GM19328 (cell line): Measurements from ENCODE around the gene GNAQ.

Source experiments
- ATAC-seq: cut with Tn5 transposase; IDR thresholded peaks from one replicate; pipeline ENCODE4 v1.9.1; 2021; ENCODE audit warnings: mild to moderate bottlenecking, moderate library complexity; ENCODE audit not compliant: unreplicated experiment

GNAQ gene

GRCh38 chr9:77854258-77854915, 177.2 kb downstream of the GNAQ start:
- no peak for ATAC-seq

GRCh38 chr9:77853716-77854115, 177.9 kb downstream of the GNAQ start:
- no peak for ATAC-seq

- ATAC-seq, result no peak
Observed at GRCh38 chr9:77851882-77852595, 179.6 kb downstream of the GNAQ start.

- no peak for ATAC-seq
Observed at GRCh38 chr9:77848897-77849296, 182.7 kb downstream of the GNAQ start.

- no peak for ATAC-seq
Observed at GRCh38 chr9:77848404-77848803, 183.2 kb downstream of the GNAQ start.

GRCh38 chr9:77847626-77848025, 184.0 kb downstream of the GNAQ start:
- ATAC-seq, result no peak

- ATAC-seq, result no peak
Observed at GRCh38 chr9:77847059-77847499, 184.5 kb downstream of the GNAQ start.

GRCh38 chr9:77844415-77844814, 187.2 kb downstream of the GNAQ start:
- no peak for ATAC-seq

GRCh38 chr9:77843871-77844155, 187.8 kb downstream of the GNAQ start:
- ATAC-seq, result no peak

- no peak for ATAC-seq
Observed at GRCh38 chr9:77843076-77843870, 188.3 kb downstream of the GNAQ start.

GRCh38 chr9:77841739-77842386, 189.7 kb downstream of the GNAQ start:
- no peak for ATAC-seq

- ATAC-seq, result no peak
Observed at GRCh38 chr9:77839459-77840140, 192.0 kb downstream of the GNAQ start.

GRCh38 chr9:77838986-77839385, 192.6 kb downstream of the GNAQ start:
- no peak for ATAC-seq

GRCh38 chr9:77834898-77835488, 196.6 kb downstream of the GNAQ start:
- no peak for ATAC-seq

GRCh38 chr9:77833561-77834429, 197.8 kb downstream of the GNAQ start:
- ATAC-seq, result no peak

- ATAC-seq, result no peak
Observed at GRCh38 chr9:77832639-77833038, 199.0 kb downstream of the GNAQ start.

GRCh38 chr9:77831781-77832180, 199.8 kb downstream of the GNAQ start:
- ATAC-seq, result no peak

GRCh38 chr9:77830618-77831285, 200.9 kb downstream of the GNAQ start:
- ATAC-seq, result no peak

- ATAC-seq, result no peak
Observed at GRCh38 chr9:77829420-77829819, 202.2 kb downstream of the GNAQ start.
